K562 treated with DMSO at 1 percent for 12 hours (cell line): ENCODE results near the gene FDCSP. TPM values are rescaled to one million over a fixed set of nuclear protein-coding genes. Genes with fewer than 3 reads are reported as not detected.

Source experiments
- total RNA-seq: library from RNA; unstranded; fragments of 300-600 nt; gene quantifications from 2 replicates; pipeline ENCODE4 v1.2.3, GENCODE V29; 2022; ENCODE audit not compliant: insufficient read depth

The FDCSP gene
- total RNA-seq = not detected in 2 replicates

DNA sequence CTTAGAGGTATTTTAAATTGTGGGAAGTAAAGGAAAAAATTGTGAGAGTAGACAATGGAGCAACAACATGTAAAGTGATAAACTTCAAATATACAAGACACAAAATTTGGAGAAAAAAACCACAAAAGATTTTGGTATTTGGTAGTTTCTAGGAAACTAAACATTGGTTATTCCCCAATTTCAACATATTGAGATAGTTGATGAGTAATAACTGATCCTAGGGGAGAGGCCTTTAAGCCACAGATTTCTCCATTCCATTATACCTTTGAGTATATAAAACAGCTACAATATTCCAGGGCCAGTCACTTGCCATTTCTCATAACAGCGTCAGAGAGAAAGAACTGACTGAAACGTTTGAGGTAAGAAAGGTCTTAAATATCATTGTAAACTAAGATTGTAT lies at the start of gene FDCSP:
FDCSP (plus strand) TSS at position 301 of the 400 bp plus-strand sequence. CDS start 5,071 bp downstream, outside the sequence.

DNA sequence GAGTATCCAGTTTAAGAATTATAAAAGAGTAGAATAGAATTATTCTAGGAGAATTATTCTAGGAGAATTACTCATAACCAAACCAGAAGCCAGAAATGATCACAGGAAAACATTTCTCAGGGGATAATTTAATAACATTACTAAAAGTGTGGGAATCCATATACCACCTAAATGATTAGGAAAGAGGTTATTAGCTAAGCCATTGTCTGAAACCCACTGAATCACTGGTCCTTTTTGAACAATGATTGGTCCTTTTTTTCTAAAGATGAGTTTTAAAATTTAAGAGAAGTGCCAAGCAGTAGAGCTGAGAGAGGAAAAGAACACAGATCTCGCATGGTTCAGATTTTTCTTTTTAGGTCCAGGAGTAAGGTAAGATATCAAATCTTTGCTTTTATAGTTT lies 30.5 kb upstream of the FDCSP start, which contains the start of gene ODAM:
ODAM (plus strand) TSS at position 301 of the 400 bp plus-strand sequence. CDS start 819 bp downstream, outside the sequence.

DNA sequence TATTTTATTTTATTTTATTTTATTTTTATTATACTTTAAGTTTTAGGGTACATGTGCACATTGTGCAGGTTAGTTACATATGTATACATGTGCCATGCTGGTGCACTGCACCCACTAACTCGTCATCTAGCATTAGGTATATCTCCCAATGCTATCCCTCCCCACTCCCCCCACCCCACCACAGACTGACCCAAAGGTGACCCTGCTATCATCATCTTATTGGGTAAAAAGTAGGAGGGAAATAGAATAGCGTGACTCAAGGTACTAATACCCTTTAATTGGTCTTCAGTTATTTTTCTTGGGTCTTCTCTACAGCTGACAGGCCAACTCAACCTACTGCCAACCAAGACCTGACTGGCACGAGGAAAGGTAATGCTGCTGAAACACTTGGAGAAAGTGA lies 16.4 kb downstream of the FDCSP start, which contains the start of gene CSN3:
CSN3 (plus strand) TSS at position 301 of the 400 bp plus-strand sequence. CDS start 2,223 bp downstream, outside the sequence.

Other genes starting within 250 kb of the FDCSP start
- not detected in 2 replicates for gene STATH, start 230.2 kb upstream of the FDCSP start, total RNA-seq
- not detected in 2 replicates for gene HTN3, start 197.7 kb upstream of the FDCSP start, total RNA-seq
- gene HTN1, start 175.7 kb upstream of the FDCSP start, total RNA-seq = not detected in 2 replicates
- gene PRR27, start 71.9 kb upstream of the FDCSP start, total RNA-seq = not detected in 2 replicates
- gene ODAM, start 30.4 kb upstream of the FDCSP start, total RNA-seq = not detected in 2 replicates
- gene CSN3, start 16.5 kb downstream of the FDCSP start, total RNA-seq = not detected in 2 replicates
- gene CABS1, start 108.9 kb downstream of the FDCSP start, total RNA-seq = not detected in 2 replicates
- not detected in 2 replicates for gene SMR3A, start 134.6 kb downstream of the FDCSP start, total RNA-seq
- gene SMR3B, start 157.0 kb downstream of the FDCSP start, total RNA-seq = not detected in 2 replicates
- gene OPRPN, start 171.8 kb downstream of the FDCSP start, total RNA-seq = not detected in 2 replicates
- not detected in 2 replicates for gene MUC7, start 246.1 kb downstream of the FDCSP start, total RNA-seq